Measurements from ENCODE around the gene CAT.

CAT gene

DNA sequence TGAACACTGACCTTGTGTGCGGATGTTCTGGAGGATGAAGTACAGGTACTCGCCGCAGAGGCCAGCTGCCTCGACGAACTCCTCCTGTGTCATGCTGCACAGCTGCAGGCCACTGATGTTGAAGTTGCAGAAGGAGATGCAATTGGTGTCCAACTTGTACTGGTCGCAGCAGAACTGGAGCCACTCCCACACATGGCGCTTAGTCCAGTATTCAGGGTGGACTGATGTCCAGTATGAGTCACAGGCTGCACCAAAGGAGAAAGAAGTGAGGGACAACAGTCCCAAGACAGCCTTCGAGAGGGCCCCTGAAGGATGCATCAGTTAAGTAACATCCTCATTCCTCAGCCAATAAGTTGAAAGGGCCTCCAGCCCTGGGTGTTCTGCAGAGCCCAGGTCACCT, 54.7 kb downstream of the CAT start:
- TF ChIP-seq, protein P1, sequence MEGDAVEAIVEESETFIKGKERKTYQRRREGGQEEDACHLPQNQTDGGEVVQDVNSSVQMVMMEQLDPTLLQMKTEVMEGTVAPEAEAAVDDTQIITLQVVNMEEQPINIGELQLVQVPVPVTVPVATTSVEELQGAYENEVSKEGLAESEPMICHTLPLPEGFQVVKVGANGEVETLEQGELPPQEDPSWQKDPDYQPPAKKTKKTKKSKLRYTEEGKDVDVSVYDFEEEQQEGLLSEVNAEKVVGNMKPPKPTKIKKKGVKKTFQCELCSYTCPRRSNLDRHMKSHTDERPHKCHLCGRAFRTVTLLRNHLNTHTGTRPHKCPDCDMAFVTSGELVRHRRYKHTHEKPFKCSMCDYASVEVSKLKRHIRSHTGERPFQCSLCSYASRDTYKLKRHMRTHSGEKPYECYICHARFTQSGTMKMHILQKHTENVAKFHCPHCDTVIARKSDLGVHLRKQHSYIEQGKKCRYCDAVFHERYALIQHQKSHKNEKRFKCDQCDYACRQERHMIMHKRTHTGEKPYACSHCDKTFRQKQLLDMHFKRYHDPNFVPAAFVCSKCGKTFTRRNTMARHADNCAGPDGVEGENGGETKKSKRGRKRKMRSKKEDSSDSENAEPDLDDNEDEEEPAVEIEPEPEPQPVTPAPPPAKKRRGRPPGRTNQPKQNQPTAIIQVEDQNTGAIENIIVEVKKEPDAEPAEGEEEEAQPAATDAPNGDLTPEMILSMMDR (IDR thresholded peaks at IDR 0.05) = no peak
- H3K27ac ChIP-seq = no peak overlapping the region
- no peak for DNase-seq (ENCODE audit: low spot score)

GRCh38 chr11:34493926-34494595, 55.3 kb downstream of the CAT start:
- TF ChIP-seq, protein P1 (IDR thresholded peaks at IDR 0.05) = no peak
- Histone ChIP-seq H3K27ac (no peak overlapping the region), H3K4me3 (no peak overlapping the region)
- no peak for DNase-seq (ENCODE audit: low spot score)

More for the DNA sequence above, 54.7 kb downstream of the CAT start:
- H3K4me3 ChIP-seq = no peak overlapping the region

DNA sequence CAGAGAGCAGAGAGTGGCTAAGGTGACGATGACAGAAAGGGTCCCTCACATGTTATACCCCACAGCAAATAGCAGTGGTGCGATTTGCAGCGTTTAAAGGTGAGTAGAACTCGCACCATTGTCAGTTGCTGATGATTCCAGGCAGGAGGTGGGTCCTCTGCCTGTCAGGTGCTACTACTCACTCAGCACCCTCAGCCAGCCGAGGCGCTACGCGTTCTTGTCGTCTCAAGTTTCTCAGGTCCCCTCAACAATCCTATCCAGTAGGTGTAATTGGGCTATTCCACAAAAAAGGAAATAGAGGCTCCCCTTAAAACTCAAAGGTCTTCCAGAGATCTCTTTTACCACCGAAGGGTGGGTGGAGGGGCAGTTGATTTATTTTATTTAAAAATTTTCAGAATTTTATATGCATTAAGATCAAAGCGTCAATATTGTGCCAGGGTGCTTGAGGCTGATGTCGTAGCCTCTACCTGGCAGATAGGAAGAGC, 56.5 kb downstream of the CAT start:
- TF ChIP-seq, protein P1 (IDR thresholded peaks at IDR 0.05) = no peak
- Histone ChIP-seq H3K27ac (no peak overlapping the region), H3K4me3 (no peak overlapping the region)

GRCh38 chr11:34495724-34496377, 57.1 kb downstream of the CAT start:
- Histone ChIP-seq H3K4me3 (no peak overlapping the region), H3K27ac (no peak overlapping the region)
- no peak for DNase-seq (ENCODE audit: low spot score)
- TF ChIP-seq, protein P1 (IDR thresholded peaks at IDR 0.05) = no peak

More for the DNA sequence above, 56.5 kb downstream of the CAT start:
- DNase-seq (ENCODE audit: low spot score) = no peak

GRCh38 chr11:34499719-34500500, 61.2 kb downstream of the CAT start:
- no peak for DNase-seq (ENCODE audit: low spot score)
- H3K4me3 ChIP-seq = no peak overlapping the region
- H3K27ac ChIP-seq = no peak overlapping the region
- TF ChIP-seq, protein P1 (IDR thresholded peaks at IDR 0.05) = no peak

DNA sequence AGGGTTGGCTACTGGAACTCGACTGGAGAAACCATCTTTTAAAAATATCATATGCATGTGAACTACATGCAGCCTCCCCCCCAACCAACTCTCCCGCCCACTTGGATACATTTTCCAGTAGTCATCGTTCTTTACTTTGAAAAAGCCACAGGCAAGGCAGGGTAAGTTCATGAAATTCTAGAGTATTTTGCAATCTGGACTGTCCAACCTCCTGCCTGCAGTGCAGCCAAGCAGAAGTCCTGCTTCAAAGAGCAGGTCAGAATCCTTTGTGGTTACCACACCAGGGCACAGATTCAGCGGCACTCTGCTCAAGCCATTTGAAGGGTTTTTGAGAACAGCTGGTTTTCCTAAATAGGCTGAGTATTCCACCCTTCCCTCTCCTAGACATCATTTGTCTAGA, 62.8 kb downstream of the CAT start:
- no peak for DNase-seq (ENCODE audit: low spot score)
- no peak overlapping the region for H3K27ac ChIP-seq

More for the DNA sequence above, 62.8 kb downstream of the CAT start:
- H3K4me3 ChIP-seq = no peak overlapping the region
- TF ChIP-seq, protein P1 (IDR thresholded peaks at IDR 0.05) = no peak

Measured in coronary artery (tissue), 2 donors.